Nephron (organoid): ENCODE measurements around the gene TCEAL3.
"Not testable (repeated sequence)": the region's sequence is repeated elsewhere in the genome, so short reads cannot be mapped to it uniquely, and the experiment has no call there.

Experiments
- H3K27ac Mint-ChIP-seq, 3 experiments: 2 replicates each; pipeline ENCODE4 v1.8.0; 2020; ENCODE audit warnings: mixed read lengths in 3 of 3, mild to moderate bottlenecking in 2 of 3, moderate library complexity in 1 of 3
- H3K27me3 Mint-ChIP-seq: 2 replicates; pipeline ENCODE4 v1.8.0; 2021; ENCODE audit warnings: low read depth, mild to moderate bottlenecking, moderate library complexity, mixed read lengths
- H3K36me3 Mint-ChIP-seq: 2 replicates; pipeline ENCODE4 v1.8.0; 2020; ENCODE audit warnings: low read depth, mixed read lengths
- H3K4me1 Mint-ChIP-seq: 2 replicates; pipeline ENCODE4 v1.8.0; 2020; ENCODE audit warnings: mixed read lengths
- H3K4me3 Mint-ChIP-seq, 3 experiments: 2 replicates each; pipeline ENCODE4 v1.8.0; 2020; ENCODE audit warnings: mild to moderate bottlenecking in 3 of 3, mixed read lengths in 3 of 3, moderate library complexity in 2 of 3
- H3K9me3 Mint-ChIP-seq: 2 replicates; pipeline ENCODE4 v1.8.0; 2020; ENCODE audit warnings: mixed read lengths
- CTCF ChIP-seq, 3 experiments: fragments of 200-600 bp; sonication (generic); IDR thresholded peaks; one replicate each; pipeline ENCODE4 v1.5.0; 2021; ENCODE audit warnings: antibody characterized with exemption in 3 of 3; ENCODE audit not compliant: unreplicated experiment in 3 of 3

Gene TCEAL3

GRCh38 chrX:103640401-103641155 lies 32.8 kb downstream of the TCEAL3 start:
- Mint-ChIP-seq H3K9me3 (peaks cover 6% of the 10 kb centered on the region), H3K27me3 (peaks cover 4% of the 10 kb centered on the region), H3K4me1 (no peaks in the 10 kb centered on the region), H3K27ac (no peak overlapping the region), H3K4me3 (no peak overlapping the region), H3K36me3 (no peaks in the 10 kb centered on the region)
- no peak for TF ChIP-seq CTCF (IDR thresholded peaks at IDR 0.05; ENCODE audit: unreplicated experiment in 3 of 3)

GRCh38 chrX:103644125-103644524 lies 36.4 kb downstream of the TCEAL3 start:
- Mint-ChIP-seq H3K36me3 (no peaks in the 10 kb centered on the region), H3K9me3 (peaks cover 14% of the 10 kb centered on the region), H3K4me1 (no peaks in the 10 kb centered on the region), H3K27me3 (peaks cover 4% of the 10 kb centered on the region), H3K27ac (no peak overlapping the region), H3K4me3 (no peak overlapping the region)
- TF ChIP-seq CTCF (IDR thresholded peaks at IDR 0.05; ENCODE audit: unreplicated experiment in 3 of 3): no peak

GRCh38 chrX:103647630-103648029 lies 39.9 kb downstream of the TCEAL3 start:
- Mint-ChIP-seq H3K9me3 (peaks cover 14% of the 10 kb centered on the region), H3K27me3 (peaks cover 7% of the 10 kb centered on the region), H3K4me1 (no peaks in the 10 kb centered on the region), H3K36me3 (no peaks in the 10 kb centered on the region), H3K4me3 (no peak overlapping the region), H3K27ac (no peak overlapping the region)
- TF ChIP-seq CTCF (IDR thresholded peaks at IDR 0.05; ENCODE audit: unreplicated experiment in 3 of 3): no peak

GRCh38 chrX:103651151-103651773 lies 43.5 kb downstream of the TCEAL3 start:
- Mint-ChIP-seq H3K27me3 (peaks cover 6% of the 10 kb centered on the region), H3K9me3 (peaks cover 11% of the 10 kb centered on the region), H3K27ac (no peak overlapping the region), H3K36me3 (no peaks in the 10 kb centered on the region), H3K4me3 (no peak overlapping the region), H3K4me1 (no peaks in the 10 kb centered on the region)
- no peak for TF ChIP-seq CTCF (IDR thresholded peaks at IDR 0.05; ENCODE audit: unreplicated experiment in 3 of 3)

GRCh38 chrX:103655230-103656000 lies 47.7 kb downstream of the TCEAL3 start:
- H3K36me3 Mint-ChIP-seq, H3K27me3 Mint-ChIP-seq, H3K9me3 Mint-ChIP-seq, H3K27ac Mint-ChIP-seq, H3K4me1 Mint-ChIP-seq, H3K4me3 Mint-ChIP-seq: not testable (repeated sequence)

- Mint-ChIP-seq H3K9me3 (peaks cover 7% of the 10 kb centered on the region), H3K4me1 (no peaks in the 10 kb centered on the region), H3K27me3 (peaks cover 6% of the 10 kb centered on the region), H3K36me3 (no peaks in the 10 kb centered on the region), H3K27ac (no peak overlapping the region), H3K4me3 (no peak overlapping the region)
- TF ChIP-seq CTCF (IDR thresholded peaks at IDR 0.05; ENCODE audit: unreplicated experiment in 3 of 3): no peak
These were observed 48.9 kb downstream of the TCEAL3 start for GRCh38 chrX:103656617-103657016.

GRCh38 chrX:103657066-103657465 lies 49.3 kb downstream of the TCEAL3 start:
- H3K27me3 Mint-ChIP-seq, H3K36me3 Mint-ChIP-seq, H3K27ac Mint-ChIP-seq, H3K4me3 Mint-ChIP-seq, H3K9me3 Mint-ChIP-seq, H3K4me1 Mint-ChIP-seq: not testable (repeated sequence)
